Measurements from ENCODE around the gene ESR2. TPM values are rescaled to one million over a fixed set of nuclear protein-coding genes. Genes with fewer than 3 reads are reported as not detected.
"Not testable (repeated sequence)": the region's sequence is repeated elsewhere in the genome, so short reads cannot be mapped to it uniquely, and the experiment has no call there.

The ESR2 gene
- total RNA-seq, 1 donor from 2014 or later: 0.25 TPM

- intact Hi-C loops (cut with micrococcal nuclease): no loop called here
Observed at GRCh38 chr14:64201296-64201695, 92.9 kb downstream of the ESR2 start.

GRCh38 chr14:64200170-64200569 is 94.0 kb downstream of the ESR2 start:
- intact Hi-C loops (cut with micrococcal nuclease): no loop called here

DNA sequence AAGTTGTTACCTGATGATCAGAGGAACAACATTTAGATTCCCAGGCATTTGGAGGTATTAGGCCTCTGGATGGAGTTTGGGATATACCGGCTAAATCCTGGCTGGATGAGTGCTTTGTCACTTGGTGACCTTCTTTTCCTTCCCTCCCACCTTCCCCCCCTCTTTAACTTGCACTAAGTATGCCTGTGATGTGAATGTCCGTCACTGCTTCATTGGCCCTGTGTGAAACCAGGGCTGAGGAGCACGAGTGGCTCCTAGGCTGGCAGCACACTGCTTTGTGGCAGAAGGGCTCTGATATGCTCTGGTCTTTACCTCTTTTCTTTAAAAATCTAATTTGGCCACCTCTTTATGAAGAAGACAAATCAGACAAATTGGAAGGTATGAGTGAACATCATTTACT is 95.7 kb downstream of the ESR2 start:
- intact Hi-C loops (cut with micrococcal nuclease): no loop called here

DNA sequence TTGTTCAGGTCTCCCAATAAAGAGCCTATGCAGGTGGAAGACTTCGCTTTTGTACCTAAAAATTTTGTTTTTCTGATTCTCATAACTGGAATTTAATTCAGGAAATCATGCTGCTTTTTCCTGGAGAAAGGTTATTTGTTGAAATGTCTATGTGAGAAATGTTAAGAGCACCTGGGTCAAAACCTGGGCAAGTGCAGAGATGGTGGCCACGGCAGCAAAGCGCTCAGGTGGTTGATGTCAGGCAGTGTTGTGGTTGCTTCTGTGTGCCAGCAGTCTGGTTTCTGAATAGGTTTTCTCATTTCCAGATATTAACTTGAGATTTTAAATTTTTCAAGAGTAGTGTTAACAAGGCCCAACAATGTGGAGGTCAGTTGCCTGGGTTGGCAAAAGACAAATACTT is 96.2 kb downstream of the ESR2 start:
- intact Hi-C loops (cut with micrococcal nuclease): no loop called here

DNA sequence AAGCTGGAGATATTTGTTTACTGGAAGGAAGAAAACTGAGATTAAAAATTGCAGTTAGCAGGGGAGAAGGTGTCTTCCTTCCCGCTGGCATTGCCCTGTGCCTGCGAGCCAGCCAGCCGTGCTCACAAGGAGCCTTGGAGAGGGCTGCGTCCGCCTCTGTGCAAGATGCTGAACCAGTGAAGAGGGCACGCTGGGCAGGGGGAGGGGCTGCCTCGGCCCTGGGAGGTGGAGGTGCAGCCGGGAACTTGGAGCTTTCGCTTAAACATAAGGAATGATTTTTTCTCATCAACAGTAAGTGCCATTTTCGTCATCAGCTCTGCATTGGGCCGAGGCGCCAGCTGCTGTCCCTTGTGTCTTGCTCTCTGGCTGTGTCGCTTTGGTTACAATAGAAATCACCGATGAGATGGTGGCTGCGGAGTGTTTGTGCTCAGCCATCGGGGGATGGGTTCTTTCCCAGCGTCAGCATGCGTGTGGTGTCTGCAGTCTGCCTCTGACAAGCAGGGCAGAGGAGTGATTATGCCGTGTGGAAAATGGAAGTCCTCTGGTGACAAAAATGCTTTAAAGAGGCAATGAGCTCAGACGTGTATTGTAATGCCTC is 97.3 kb downstream of the ESR2 start:
- intact Hi-C loops (cut with micrococcal nuclease): no loop called here

GRCh38 chr14:64196056-64196455 is 98.1 kb downstream of the ESR2 start:
- intact Hi-C loops (cut with micrococcal nuclease): no loop called here

- intact Hi-C loops (cut with micrococcal nuclease): no loop called here
Observed at GRCh38 chr14:64195199-64195598, 99.0 kb downstream of the ESR2 start.

DNA sequence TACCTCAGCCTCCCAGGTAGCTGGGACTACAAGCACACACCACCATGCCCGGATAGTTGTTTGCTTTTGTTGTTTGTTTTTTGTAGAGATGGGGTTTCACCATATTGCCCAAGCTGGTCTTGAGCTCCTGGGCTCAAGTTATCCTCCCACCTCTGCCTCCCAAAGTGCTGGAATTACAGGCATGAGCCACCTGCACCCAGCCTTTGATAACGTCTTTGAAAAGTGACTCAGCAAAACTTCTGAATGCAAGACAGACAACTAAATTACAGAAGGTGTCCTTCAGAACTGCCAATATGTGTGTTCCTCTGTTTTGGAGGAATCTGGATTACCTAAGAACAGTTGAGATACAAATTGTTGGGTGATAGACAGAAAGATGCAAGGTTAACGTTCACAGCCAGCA is 99.8 kb downstream of the ESR2 start:
- intact Hi-C loops (cut with micrococcal nuclease): no loop called here

DNA sequence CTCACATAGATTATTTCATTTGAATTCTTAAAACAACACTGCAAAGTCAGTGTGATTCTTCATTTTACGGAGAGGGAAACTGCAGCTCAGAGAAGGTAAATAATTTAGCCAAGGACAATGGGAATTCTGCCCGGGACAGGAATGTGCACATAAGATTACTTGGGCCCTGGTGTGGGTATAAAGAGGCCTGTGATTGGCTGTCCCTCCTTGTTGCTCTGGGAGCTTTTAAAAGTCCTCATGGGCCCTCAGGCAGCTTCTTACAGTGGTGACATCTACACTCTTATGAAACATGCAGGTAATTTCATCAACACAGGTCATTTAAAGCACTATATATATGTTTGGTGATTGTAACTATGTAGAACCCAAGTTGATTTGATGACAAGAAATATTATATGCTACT is 100.3 kb downstream of the ESR2 start:
- intact Hi-C loops (cut with micrococcal nuclease): no loop called here

DNA sequence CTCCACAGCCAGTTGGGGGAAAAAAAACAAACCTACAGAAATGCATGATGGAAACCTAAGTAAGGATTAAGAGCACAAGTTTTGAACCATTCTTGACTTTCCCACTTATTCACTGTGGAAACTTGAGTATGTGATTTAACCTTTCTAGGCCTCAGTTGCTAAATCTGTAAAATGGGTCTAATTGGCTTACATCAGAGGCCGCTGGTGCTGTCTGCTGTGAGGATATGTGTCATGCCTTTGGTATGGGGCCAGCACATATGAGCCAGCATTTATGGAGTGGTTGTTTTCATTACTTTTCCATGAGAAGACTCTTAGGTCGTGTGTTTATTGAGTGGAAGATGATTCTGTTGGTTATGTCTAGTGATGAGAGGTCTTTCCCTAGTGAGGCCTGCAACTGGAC is 102.4 kb downstream of the ESR2 start:
- intact Hi-C loops (cut with micrococcal nuclease): no loop called here

DNA sequence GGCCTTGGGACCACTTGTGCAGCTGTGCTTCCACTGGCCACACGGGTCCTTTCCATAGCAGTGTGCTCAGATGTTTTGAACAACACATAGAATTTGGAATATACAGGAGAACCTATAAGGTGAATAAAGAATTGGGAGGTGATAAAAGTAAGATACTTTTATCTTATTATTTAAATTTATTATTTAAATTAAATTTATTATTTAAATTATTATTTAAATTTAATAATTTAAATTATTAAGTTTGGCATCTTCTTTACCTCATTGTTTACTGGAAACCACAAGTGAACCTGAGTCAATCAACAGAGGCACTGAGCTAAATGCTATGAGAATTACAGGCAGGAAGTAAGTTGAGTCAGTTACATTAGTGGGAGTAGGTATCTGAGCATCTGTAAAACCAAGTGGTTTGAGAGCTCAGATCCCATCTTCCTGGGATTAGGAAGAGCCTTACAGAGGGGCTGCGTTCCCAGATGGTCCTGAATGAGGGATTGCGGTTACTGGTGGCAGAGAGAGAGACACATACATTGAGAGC is 103.1 kb downstream of the ESR2 start:
- intact Hi-C loops (cut with micrococcal nuclease): no loop called here

DNA sequence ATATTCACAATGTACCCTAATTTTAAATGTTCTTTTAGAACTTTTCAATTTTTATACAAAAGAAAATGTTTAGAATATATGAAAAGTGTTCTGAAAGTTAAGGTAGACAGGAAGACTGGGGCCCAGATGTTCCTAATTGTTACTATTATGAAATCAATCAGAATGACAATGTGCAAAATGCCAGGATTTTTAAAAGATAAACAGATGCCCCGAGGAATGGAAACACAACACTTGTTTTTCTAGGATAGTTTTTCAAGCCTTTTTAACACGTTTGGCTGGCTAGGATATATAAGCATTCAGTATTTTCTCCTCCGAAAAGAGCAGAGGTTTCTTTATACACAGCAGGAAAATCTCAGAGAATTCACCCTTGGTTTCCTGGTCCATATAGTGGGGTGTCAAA is 106.8 kb downstream of the ESR2 start:
- intact Hi-C loops (cut with micrococcal nuclease): no loop called here

GRCh38 chr14:64186231-64187129 is 107.7 kb downstream of the ESR2 start:
- intact Hi-C loops (cut with micrococcal nuclease): no loop called here

- intact Hi-C loops (cut with micrococcal nuclease): no loop called here
Observed at GRCh38 chr14:64185184-64185583, 109.0 kb downstream of the ESR2 start.

DNA sequence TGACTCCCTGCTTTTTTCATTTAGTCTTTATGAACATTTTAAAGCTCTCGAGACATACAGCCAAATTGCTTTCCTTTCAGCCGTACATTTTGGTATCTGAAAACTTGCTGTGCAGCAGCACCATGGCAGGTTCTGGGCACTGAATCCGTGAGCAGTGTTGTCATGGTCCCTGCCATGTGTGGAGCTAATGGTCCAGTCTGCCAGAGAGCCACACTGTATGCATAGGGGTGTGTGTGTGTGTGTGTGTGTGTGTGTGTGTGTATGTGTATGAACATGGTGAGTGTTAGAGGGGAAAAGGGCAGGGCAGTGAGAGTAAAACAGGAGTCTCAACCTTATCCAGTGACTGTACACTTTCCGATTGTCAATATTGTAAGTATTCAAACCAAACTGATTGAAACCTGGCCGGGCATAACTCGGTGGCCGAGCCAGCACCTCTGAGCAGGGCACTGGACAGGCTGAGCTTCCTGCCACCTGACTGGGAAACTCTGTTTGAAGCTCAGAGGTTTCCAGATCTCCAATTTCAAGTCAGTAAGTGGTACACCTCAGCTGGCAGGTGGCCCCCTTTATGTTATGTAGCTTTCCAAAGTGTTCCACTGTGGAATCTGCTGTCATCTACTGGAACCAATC is 110.0 kb downstream of the ESR2 start:
- intact Hi-C loops (cut with micrococcal nuclease): no loop called here

DNA sequence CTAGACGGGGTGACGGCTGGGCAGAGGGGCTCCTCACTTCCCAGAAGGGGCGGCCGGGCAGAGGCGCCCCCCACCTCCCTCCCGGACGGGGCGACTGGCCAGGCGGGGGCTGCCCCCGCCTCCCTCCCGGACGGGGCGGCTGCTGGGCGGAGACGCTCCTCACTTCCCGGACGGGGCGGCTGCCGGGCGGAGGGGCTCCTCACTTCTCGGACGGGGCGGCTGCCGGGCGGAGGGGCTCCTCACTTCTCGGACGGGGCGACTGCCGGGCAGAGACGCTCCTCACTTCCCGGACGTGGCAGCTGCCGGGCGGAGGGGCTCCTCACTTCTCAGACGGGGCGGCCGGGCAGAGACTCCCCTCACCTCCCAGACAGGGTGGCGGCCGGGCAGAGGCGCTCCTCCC is 111.3 kb downstream of the ESR2 start:
- intact Hi-C loops (cut with micrococcal nuclease): not testable (repeated sequence)

GRCh38 chr14:64178814-64179213 is 115.4 kb downstream of the ESR2 start:
- intact Hi-C loops (cut with micrococcal nuclease): no loop called here

DNA sequence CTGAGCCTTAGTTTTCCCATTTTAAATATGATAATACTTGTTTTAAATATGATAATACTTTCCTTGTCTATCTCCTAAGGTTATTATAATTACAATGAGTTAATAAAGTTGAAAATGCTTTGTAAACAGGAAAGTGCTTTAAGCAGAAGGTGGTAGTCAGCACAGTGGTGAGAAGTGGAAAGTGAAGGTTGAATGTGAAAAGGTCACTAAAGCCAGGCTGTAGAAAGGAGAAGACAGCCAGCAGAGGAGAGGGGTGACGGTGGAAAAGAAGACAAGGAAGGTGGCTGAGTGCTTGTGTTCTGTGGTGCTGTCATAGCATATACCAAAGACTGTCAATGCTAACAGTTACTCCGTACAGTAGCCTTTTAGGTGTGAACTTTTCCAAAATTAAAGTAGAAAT is 117.8 kb downstream of the ESR2 start:
- intact Hi-C loops (cut with micrococcal nuclease): no loop called here

GRCh38 chr14:64174922-64175782 is 119.0 kb downstream of the ESR2 start:
- intact Hi-C loops (cut with micrococcal nuclease): loop anchor here (5.0 kb wide), 1 partner anchor 842 kb away; no protein-coding TSS in a partner anchor

DNA sequence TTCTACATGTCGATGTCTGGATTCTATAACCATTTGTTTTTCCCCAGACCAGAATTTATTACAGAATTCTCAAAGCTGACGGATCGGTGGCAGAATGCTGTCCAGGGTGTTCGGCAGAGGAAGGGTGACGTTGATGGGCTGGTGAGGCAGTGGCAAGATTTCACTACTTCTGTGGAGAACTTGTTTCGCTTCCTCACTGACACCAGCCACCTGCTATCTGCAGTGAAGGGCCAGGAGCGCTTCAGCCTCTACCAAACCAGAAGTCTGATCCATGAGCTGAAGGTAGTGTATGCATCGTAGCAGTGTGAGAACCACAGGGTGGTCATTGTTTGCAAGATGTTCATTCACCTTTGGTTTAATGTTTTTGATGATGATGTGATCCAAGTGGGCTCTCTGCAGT is 124.0 kb downstream of the ESR2 start:
- intact Hi-C loops (cut with micrococcal nuclease): loop anchor here (5.0 kb wide), 1 partner anchor 847 kb away; no protein-coding TSS in a partner anchor

GRCh38 chr14:64159588-64159987 is 134.6 kb downstream of the ESR2 start:
- intact Hi-C loops (cut with micrococcal nuclease): no loop called here
